H9 (cell line): Measurements from ENCODE around the gene ZSWIM8. TPM values are rescaled to one million over a fixed set of nuclear protein-coding genes. Genes with fewer than 3 reads are reported as not detected.

Experiments used
- DNase-seq: peaks from one replicate; pipeline ENCODE4 v3.0.0-alpha.2; 2017
- H2AFZ ChIP-seq: one replicate; pipeline ENCODE4 v1.6.1; 2013; ENCODE audit warnings: mild to moderate bottlenecking, low read length, control low read depth, moderate library complexity
- H2AK5ac ChIP-seq: 2 replicates; pipeline ENCODE4 v1.6.1; 2013; ENCODE audit warnings: low read length, control low read depth, mixed read lengths; ENCODE audit not compliant: insufficient read length
- H2BK120ac ChIP-seq: one replicate; pipeline ENCODE4 v1.6.1; 2013; ENCODE audit warnings: low read depth, mild to moderate bottlenecking, low read length, control low read depth, inconsistent platforms; ENCODE audit not compliant: poor library complexity, severe bottlenecking
- H2BK12ac ChIP-seq: 2 replicates; pipeline ENCODE4 v1.6.1; 2013; ENCODE audit warnings: low read length, control low read depth, mixed read lengths, low read depth; ENCODE audit not compliant: insufficient read length
- H2BK15ac ChIP-seq: 2 replicates; pipeline ENCODE4 v1.6.1; 2013; ENCODE audit warnings: low read depth, low read length, control low read depth
- H2BK20ac ChIP-seq: one replicate; pipeline ENCODE4 v1.6.1; 2013; ENCODE audit warnings: low read depth, mild to moderate bottlenecking, low read length, control low read depth, inconsistent platforms; ENCODE audit not compliant: poor library complexity, severe bottlenecking
- H2BK5ac ChIP-seq: 2 replicates; pipeline ENCODE4 v1.6.1; 2013; ENCODE audit warnings: low read length, control low read depth, mixed read lengths; ENCODE audit not compliant: insufficient read length
- H3K14ac ChIP-seq: 2 replicates; pipeline ENCODE4 v1.6.1; 2013; ENCODE audit warnings: low read length, control low read depth; ENCODE audit not compliant: insufficient read depth
- H3K18ac ChIP-seq: 2 replicates; pipeline ENCODE4 v1.6.1; 2013; ENCODE audit warnings: low read depth, mild to moderate bottlenecking, mixed read lengths, low read length, control low read depth; ENCODE audit not compliant: insufficient read length
- H3K23ac ChIP-seq: 2 replicates; pipeline ENCODE4 v1.6.1; 2013; ENCODE audit warnings: low read length, control low read depth, mixed read lengths, low read depth; ENCODE audit not compliant: insufficient read length
- H3K23me2 ChIP-seq: 2 replicates; pipeline ENCODE4 v1.6.1; 2013; ENCODE audit warnings: low read depth, mild to moderate bottlenecking, mixed read lengths, low read length, control low read depth; ENCODE audit not compliant: insufficient read length, poor library complexity, severe bottlenecking
- H3K27ac ChIP-seq: 2 replicates; pipeline ENCODE4 v1.5.1; 2013; ENCODE audit warnings: low read length, control low read depth, mixed read lengths, low read depth; ENCODE audit not compliant: insufficient read length
- H3K27me3 ChIP-seq: 2 replicates; pipeline ENCODE4 v1.6.1; 2013; ENCODE audit warnings: low read length, control low read depth, inconsistent platforms; ENCODE audit not compliant: insufficient read depth
- H3K4ac ChIP-seq: 2 replicates; pipeline ENCODE4 v1.6.1; 2013; ENCODE audit warnings: low read depth, mild to moderate bottlenecking, control low read depth, inconsistent platforms, low read length, moderate library complexity
- H3K4me1 ChIP-seq: 2 replicates; pipeline ENCODE4 v1.6.1; 2013; ENCODE audit warnings: low read length, control low read depth, inconsistent platforms; ENCODE audit not compliant: insufficient read depth
- H3K4me2 ChIP-seq: 2 replicates; pipeline ENCODE4 v1.6.1; 2013; ENCODE audit warnings: low read length, control low read depth, mixed read lengths; ENCODE audit not compliant: insufficient read length, insufficient read depth
- H3K56ac ChIP-seq: 2 replicates; pipeline ENCODE4 v1.6.1; 2013; ENCODE audit warnings: low read depth, mild to moderate bottlenecking, mixed read lengths, low read length, control low read depth; ENCODE audit not compliant: insufficient read length
- H3K79me1 ChIP-seq: 2 replicates; pipeline ENCODE4 v1.6.1; 2013; ENCODE audit warnings: low read depth, mild to moderate bottlenecking, moderate library complexity, low read length, control low read depth, inconsistent platforms; ENCODE audit not compliant: insufficient read depth, poor library complexity, severe bottlenecking
- H3K79me2 ChIP-seq: 2 replicates; pipeline ENCODE4 v1.6.1; 2013; ENCODE audit warnings: low read length, control low read depth, inconsistent platforms; ENCODE audit not compliant: insufficient read depth
- H3K9ac ChIP-seq: 2 replicates; pipeline ENCODE4 v1.6.1; 2013; ENCODE audit warnings: low read length, control low read depth, mixed read lengths; ENCODE audit not compliant: insufficient read length; ENCODE audit errors: extremely low read depth
- H3K9me3 ChIP-seq: one replicate; pipeline ENCODE4 v1.6.1; 2013; ENCODE audit warnings: low read depth, low read length, inconsistent platforms; ENCODE audit not compliant: control insufficient read depth
- H3T11ph ChIP-seq: one replicate; pipeline ENCODE4 v1.6.1; 2013; ENCODE audit warnings: mild to moderate bottlenecking, low read length, control low read depth, inconsistent platforms
- H4K20me1 ChIP-seq: one replicate; pipeline ENCODE4 v1.6.1; 2013; ENCODE audit not compliant: control insufficient read depth, insufficient read length, insufficient read depth
- H4K5ac ChIP-seq: 2 replicates; pipeline ENCODE4 v1.6.1; 2013; ENCODE audit warnings: low read depth, mild to moderate bottlenecking, mixed read lengths, low read length, control low read depth; ENCODE audit not compliant: insufficient read length
- H4K8ac ChIP-seq: replicated peaks from 2 replicates; pipeline ENCODE4 v1.6.1; 2013; ENCODE audit warnings: low read length, control low read depth, mixed read lengths, low read depth; ENCODE audit not compliant: insufficient read length
- H4K91ac ChIP-seq: 2 replicates; pipeline ENCODE4 v1.6.1; 2013; ENCODE audit warnings: low read depth, mild to moderate bottlenecking, moderate library complexity, mixed read lengths, low read length, control low read depth; ENCODE audit not compliant: insufficient read length
- H3K27ac Mint-ChIP-seq, 3 experiments: 2 replicates in 2 of 3; 3 replicates in 1 of 3; pipeline ENCODE4 v1.8.0; 2020 to 2021; ENCODE audit warnings: mixed read lengths in 3 of 3, mild to moderate bottlenecking in 1 of 3, moderate library complexity in 1 of 3
- H3K27me3 Mint-ChIP-seq: 2 replicates; pipeline ENCODE4 v1.8.0; 2021; ENCODE audit warnings: low read depth, mild to moderate bottlenecking, moderate library complexity, mixed read lengths
- H3K36me3 Mint-ChIP-seq, 3 experiments: 2 replicates in 2 of 3; 3 replicates in 1 of 3; pipeline ENCODE4 v1.8.0; 2020 to 2021; ENCODE audit warnings: low read depth in 3 of 3, mixed read lengths in 3 of 3; ENCODE audit not compliant: insufficient read depth in 1 of 3
- H3K4me1 Mint-ChIP-seq, 2 experiments: 2 replicates each; pipeline ENCODE4 v1.8.0; 2020; ENCODE audit warnings: mixed read lengths in 2 of 2
- H3K4me3 Mint-ChIP-seq, 2 experiments: 2 replicates in 1 of 2; 3 replicates in 1 of 2; pipeline ENCODE4 v1.8.0; 2020 to 2021; ENCODE audit warnings: mild to moderate bottlenecking in 2 of 2, mixed read lengths in 2 of 2, moderate library complexity in 1 of 2
- H3K9me3 Mint-ChIP-seq, 2 experiments: 2 replicates in 1 of 2; 3 replicates in 1 of 2; pipeline ENCODE4 v1.8.0; 2020; ENCODE audit warnings: mild to moderate bottlenecking in 2 of 2, mixed read lengths in 2 of 2, moderate library complexity in 1 of 2
- CTCF ChIP-seq: fragments of 200-600 bp; sonication (generic); conservative IDR thresholded peaks from 3 replicates; pipeline ENCODE4 v1.8.0; 2021; ENCODE audit warnings: antibody characterized with exemption, mild to moderate bottlenecking
- WGBS: extraction: QIAGEN DNeasy Blood & Tissue Kit; methylation state at CpG from one replicate; pipeline ENCODE4 v1.1.7; 2013; ENCODE audit warnings: missing lambda C conversion rate, low lambda C conversion rate, mixed read lengths; ENCODE audit not compliant: insufficient read length; ENCODE audit errors: extremely low coverage; 5-methylcytosine and 5-hydroxymethylcytosine counted together
- total RNA-seq: library from RNA; stranded (reverse); gene quantifications from 2 replicates; pipeline ENCODE4 v1.2.1, GENCODE V29; 2021

The ZSWIM8 gene
- total RNA-seq, 1 experiment from 2014 or later: 41.0 TPM

GRCh38 chr10:73827346-73828089 lies 42.1 kb downstream of the ZSWIM8 start:
- H3K27me3 Mint-ChIP-seq: no peaks in the 10 kb centered on the region

More at GRCh38 chr10:73827346-73828089, 42.1 kb downstream of the ZSWIM8 start:
- Histone ChIP-seq H3K9me3 (no peaks in the 10 kb centered on the region), H3K14ac (no peak overlapping the region), H3K27me3 (no peaks in the 10 kb centered on the region), H3K4ac (no peak overlapping the region), H4K91ac (no peak overlapping the region), H3K23me2 (no peaks in the 10 kb centered on the region), H3K4me2 (no peak overlapping the region), H2BK15ac (no peak overlapping the region), H3K56ac (no peak overlapping the region), H2AK5ac (no peak overlapping the region), H3K27ac (no peak overlapping the region), H2BK120ac (no peak overlapping the region), H3K9ac (no peak overlapping the region), H2BK20ac (no peak overlapping the region), H3K4me1 (no peaks in the 10 kb centered on the region), H3K79me1 (no peaks in the 10 kb centered on the region), H4K8ac (no peak overlapping the region), H3K18ac (no peak overlapping the region), H2BK12ac (no peak overlapping the region), H4K5ac (no peak overlapping the region), H2BK5ac (no peak overlapping the region), H3T11ph (no peak overlapping the region), H4K20me1 (peaks cover 2% of the 10 kb centered on the region), H2AFZ (no peak overlapping the region), H3K23ac (no peak overlapping the region), H3K79me2 (no peaks in the 10 kb centered on the region)
- Mint-ChIP-seq H3K4me3 (no peak overlapping the region), H3K27ac (peak overlapping the region in 1 of 3 experiments; percentile 59; a peak in 2 of 7 replicates), H3K9me3 (no peaks in the 10 kb centered on the region; a peak in 1 of 5 replicates), H3K4me1 (no peaks in the 10 kb centered on the region), H3K36me3 (peaks cover 6 to 40% (median 25%) of the 10 kb centered on the region in 3 experiments; a peak in 5 of 7 replicates)
- TF ChIP-seq CTCF: no peak
- no CpG with 5 or more reads among the region's 19 CpGs for WGBS
- no peak for DNase-seq
